HL-60 (cell line): ENCODE data around the gene APOO.
"Not testable (repeated sequence)": the region's sequence is repeated elsewhere in the genome, so short reads cannot be mapped to it uniquely, and the experiment has no call there.

Experiments used
- GABPA ChIP-seq: IDR thresholded peaks from 2 replicates; pipeline ENCODE4 v1.6.1; 2012; ENCODE audit warnings: low read depth
- POLR2AphosphoS5 ChIP-seq: IDR thresholded peaks from 2 replicates; pipeline ENCODE4 v1.6.1; 2012; ENCODE audit warnings: low read depth
- REST ChIP-seq: IDR thresholded peaks from 2 replicates; pipeline ENCODE4 v1.6.1; 2012; ENCODE audit warnings: low read depth; ENCODE audit not compliant: insufficient replicate concordance
- TF ChIP-seq, protein P1 (sequence below): IDR thresholded peaks from one replicate; pipeline ENCODE4 v1.5.1; 2011; ENCODE audit warnings: low read length, control low read depth, inconsistent platforms; ENCODE audit not compliant: insufficient read depth

- TF ChIP-seq, protein P1, sequence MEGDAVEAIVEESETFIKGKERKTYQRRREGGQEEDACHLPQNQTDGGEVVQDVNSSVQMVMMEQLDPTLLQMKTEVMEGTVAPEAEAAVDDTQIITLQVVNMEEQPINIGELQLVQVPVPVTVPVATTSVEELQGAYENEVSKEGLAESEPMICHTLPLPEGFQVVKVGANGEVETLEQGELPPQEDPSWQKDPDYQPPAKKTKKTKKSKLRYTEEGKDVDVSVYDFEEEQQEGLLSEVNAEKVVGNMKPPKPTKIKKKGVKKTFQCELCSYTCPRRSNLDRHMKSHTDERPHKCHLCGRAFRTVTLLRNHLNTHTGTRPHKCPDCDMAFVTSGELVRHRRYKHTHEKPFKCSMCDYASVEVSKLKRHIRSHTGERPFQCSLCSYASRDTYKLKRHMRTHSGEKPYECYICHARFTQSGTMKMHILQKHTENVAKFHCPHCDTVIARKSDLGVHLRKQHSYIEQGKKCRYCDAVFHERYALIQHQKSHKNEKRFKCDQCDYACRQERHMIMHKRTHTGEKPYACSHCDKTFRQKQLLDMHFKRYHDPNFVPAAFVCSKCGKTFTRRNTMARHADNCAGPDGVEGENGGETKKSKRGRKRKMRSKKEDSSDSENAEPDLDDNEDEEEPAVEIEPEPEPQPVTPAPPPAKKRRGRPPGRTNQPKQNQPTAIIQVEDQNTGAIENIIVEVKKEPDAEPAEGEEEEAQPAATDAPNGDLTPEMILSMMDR, result not testable (repeated sequence)
- TF ChIP-seq REST, GABPA, POLR2AphosphoS5: not testable (repeated sequence)
Measured at GRCh38 chrX:23861952-23862351, 45.8 kb downstream of the APOO start.
